ENCODE measurements around the gene TOR3A.
A peak's percentile ranks its signal among the peaks of the same experiment; 100 is the strongest.
"Not testable (repeated sequence)": the region's sequence is repeated elsewhere in the genome, so short reads cannot be mapped to it uniquely, and the experiment has no call there.

TOR3A gene

GRCh38 chr1:179129702-179130473, 48.0 kb downstream of the TOR3A start:
- TF ChIP-seq CTCF (IDR thresholded peaks at IDR 0.05) = no peak
- Mint-ChIP-seq H3K27ac (peak overlapping the region; percentile 37), H3K4me3 (no peak overlapping the region), H3K27me3 (ENCODE audit: low read depth, poor library complexity) (no peaks in the 10 kb centered on the region), H3K9me3 (peaks cover 9% of the 10 kb centered on the region), H3K36me3 (ENCODE audit: low read depth) (peaks cover 40% of the 10 kb centered on the region), H3K4me1 (no peaks in the 10 kb centered on the region)
- DNase-seq = no peak

- H3K36me3 Mint-ChIP-seq (ENCODE audit: low read depth) = peaks cover 51% of the 10 kb centered on the region
- not testable (repeated sequence) for H3K4me1 Mint-ChIP-seq; H3K27ac Mint-ChIP-seq; DNase-seq; H3K4me3 Mint-ChIP-seq; H3K27me3 Mint-ChIP-seq (ENCODE audit: low read depth, poor library complexity)
- peaks cover 40% of the 10 kb centered on the region for H3K9me3 Mint-ChIP-seq
These were observed 53.3 kb downstream of the TOR3A start for GRCh38 chr1:179135168-179135567.

- not testable (repeated sequence) for H3K4me3 Mint-ChIP-seq; DNase-seq; H3K4me1 Mint-ChIP-seq; H3K27ac Mint-ChIP-seq; H3K27me3 Mint-ChIP-seq (ENCODE audit: low read depth, poor library complexity)
- Mint-ChIP-seq H3K36me3 (ENCODE audit: low read depth) (peaks cover 51% of the 10 kb centered on the region), H3K9me3 (peaks cover 45% of the 10 kb centered on the region)
These were observed 53.8 kb downstream of the TOR3A start for GRCh38 chr1:179135707-179136106.

DNA sequence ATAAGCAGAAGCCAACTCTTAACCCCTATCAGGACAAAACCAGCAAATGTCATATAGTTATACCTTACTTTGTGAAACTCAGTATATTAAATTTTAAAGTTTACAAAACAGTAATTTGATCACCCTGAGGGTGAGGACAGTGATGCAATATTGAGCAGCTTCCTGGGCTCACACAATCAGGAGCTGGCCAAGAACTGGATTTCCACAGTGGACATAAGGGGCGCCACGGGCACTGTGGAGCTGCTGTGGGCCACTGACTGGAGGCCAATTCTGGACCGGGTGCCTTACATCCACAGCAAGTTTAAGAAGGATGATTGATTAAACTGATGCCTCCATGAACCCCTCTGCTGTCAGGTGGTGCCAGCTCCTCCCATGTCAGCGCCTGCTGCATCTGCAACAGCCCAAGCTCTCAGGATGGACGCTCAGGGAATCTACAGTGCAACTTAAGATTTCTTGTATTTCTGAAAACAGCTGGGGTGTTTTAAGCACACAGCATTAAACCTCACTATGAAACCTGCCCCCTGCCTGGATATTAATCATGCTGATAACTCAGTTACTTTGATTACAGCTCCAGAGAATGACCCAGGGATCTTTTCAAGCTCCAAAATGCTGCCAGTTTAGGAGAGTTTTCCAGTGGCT, 55.9 kb downstream of the TOR3A start:
- Mint-ChIP-seq H3K4me1 (peaks cover 14% of the 10 kb centered on the region), H3K4me3 (no peak overlapping the region), H3K36me3 (ENCODE audit: low read depth) (peaks cover 63% of the 10 kb centered on the region), H3K27me3 (ENCODE audit: low read depth, poor library complexity) (peaks cover 4% of the 10 kb centered on the region), H3K27ac (no peak overlapping the region), H3K9me3 (peaks cover 49% of the 10 kb centered on the region)
- no peak for TF ChIP-seq CTCF (IDR thresholded peaks at IDR 0.05)
- DNase-seq = no peak

- not testable (repeated sequence) for H3K27me3 Mint-ChIP-seq (ENCODE audit: low read depth, poor library complexity); DNase-seq; H3K4me3 Mint-ChIP-seq; H3K27ac Mint-ChIP-seq
- peaks cover 17% of the 10 kb centered on the region for H3K4me1 Mint-ChIP-seq
- peaks cover 49% of the 10 kb centered on the region for H3K9me3 Mint-ChIP-seq
- peaks cover 59% of the 10 kb centered on the region for H3K36me3 Mint-ChIP-seq (ENCODE audit: low read depth)
These were observed 56.9 kb downstream of the TOR3A start for GRCh38 chr1:179138755-179139154.

DNA sequence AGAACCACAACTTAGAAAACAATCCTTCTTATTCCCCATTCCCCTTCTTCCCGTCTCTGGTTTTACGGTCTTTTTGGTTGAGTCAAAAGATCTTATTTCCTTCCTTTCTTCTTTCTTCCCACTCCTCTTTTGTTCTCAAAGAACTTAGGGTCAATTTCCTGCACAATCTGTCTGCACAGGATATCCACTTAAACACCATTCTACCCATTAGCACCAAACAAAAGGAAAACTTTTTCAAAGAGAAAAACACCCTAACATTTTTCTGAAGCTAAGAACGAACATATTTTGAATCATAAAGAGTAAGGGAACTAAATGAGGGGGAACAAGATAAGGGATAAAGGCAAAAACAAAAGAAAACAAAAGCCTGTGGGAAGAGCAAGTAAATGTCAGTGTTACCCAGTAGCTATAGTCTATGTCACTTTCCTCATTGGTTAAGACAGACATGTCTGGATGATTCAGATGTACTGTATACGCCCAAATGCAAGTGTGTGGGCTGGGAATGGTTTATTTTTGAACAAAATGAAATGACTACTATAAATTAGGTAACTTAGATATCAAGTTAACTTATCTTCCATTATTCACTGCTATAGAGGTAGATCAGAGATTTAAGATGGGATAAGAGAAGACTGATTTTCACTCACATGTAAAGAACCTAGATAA, 59.9 kb downstream of the TOR3A start:
- peak overlapping the region; percentile 94 for H3K27ac Mint-ChIP-seq
- H3K27me3 Mint-ChIP-seq (ENCODE audit: low read depth, poor library complexity) = peaks cover 4% of the 10 kb centered on the region
- TF ChIP-seq CTCF (IDR thresholded peaks at IDR 0.05) = no peak
- DNase-seq = no peak
- peaks cover 35% of the 10 kb centered on the region for H3K9me3 Mint-ChIP-seq
- peaks cover 58% of the 10 kb centered on the region for H3K36me3 Mint-ChIP-seq (ENCODE audit: low read depth)
- no peak overlapping the region for H3K4me3 Mint-ChIP-seq
- peaks cover 17% of the 10 kb centered on the region for H3K4me1 Mint-ChIP-seq

DNA sequence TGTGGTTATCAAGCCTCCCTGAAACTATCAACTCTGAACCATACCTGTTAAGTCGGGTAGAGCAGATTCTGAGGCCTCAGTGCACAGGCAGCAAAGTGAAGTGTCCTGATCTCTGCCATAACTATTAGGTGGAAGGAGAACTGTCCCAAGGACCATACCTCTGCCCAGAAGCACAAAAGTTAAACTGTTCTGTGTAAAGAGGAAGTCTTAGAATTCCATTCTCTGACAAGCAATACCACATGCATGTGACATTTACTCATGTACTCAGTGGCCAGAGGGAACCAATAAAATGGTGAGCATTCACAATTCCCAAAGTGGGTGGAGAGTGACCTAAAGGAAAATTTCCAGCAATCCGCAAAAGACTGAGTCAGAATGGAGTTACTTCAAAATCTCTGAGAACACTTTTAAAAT, 61.0 kb downstream of the TOR3A start:
- H3K27me3 Mint-ChIP-seq (ENCODE audit: low read depth, poor library complexity) = peaks cover 4% of the 10 kb centered on the region
- peaks cover 67% of the 10 kb centered on the region for H3K36me3 Mint-ChIP-seq (ENCODE audit: low read depth)
- no peak for TF ChIP-seq CTCF (IDR thresholded peaks at IDR 0.05)
- DNase-seq = no peak
- no peak overlapping the region for H3K4me3 Mint-ChIP-seq
- no peak overlapping the region for H3K27ac Mint-ChIP-seq
- H3K4me1 Mint-ChIP-seq = peaks cover 17% of the 10 kb centered on the region
- peaks cover 26% of the 10 kb centered on the region for H3K9me3 Mint-ChIP-seq

Measured in nephron progenitor cell (in vitro differentiated cells).